Right cardiac atrium (tissue), 5 donors: ENCODE measurements around the gene ATP5F1E. TPM values are rescaled to one million over a fixed set of nuclear protein-coding genes. Genes with fewer than 3 reads are reported as not detected.
"Not testable (repeated sequence)": the region's sequence is repeated elsewhere in the genome, so short reads cannot be mapped to it uniquely, and the experiment has no call there.

Source experiments
- ATAC-seq, 2 donors: fragments of 200-7000 bp; cut with Tn5 transposase; one replicate each; pipeline versions ENCODE4 v1.8.0 to v1.9.1; 2020; ENCODE audit warnings: moderate library complexity in 2 of 2, mild to moderate bottlenecking in 1 of 2
- DNase-seq, 3 donors: peaks; one replicate each; pipeline ENCODE4 v3.0.0-alpha.2; 2020
- H3K27ac ChIP-seq: one replicate; pipeline ENCODE4 v1.5.1; 2013; ENCODE audit warnings: mild to moderate bottlenecking, low read length, control low read depth, moderate library complexity
- H3K27me3 ChIP-seq: one replicate; pipeline ENCODE4 v1.6.1; 2013; ENCODE audit not compliant: control insufficient read depth, insufficient read depth
- H3K4me1 ChIP-seq: one replicate; pipeline ENCODE4 v1.6.1; 2013; ENCODE audit warnings: low read length; ENCODE audit not compliant: control insufficient read depth, insufficient read depth
- H3K4me3 ChIP-seq: one replicate; pipeline ENCODE4 v1.5.1; 2013; ENCODE audit warnings: low read length, control low read depth
- H3K9me3 ChIP-seq: one replicate; pipeline ENCODE4 v1.6.1; 2013; ENCODE audit warnings: low read length; ENCODE audit not compliant: control insufficient read depth
- WGBS: extraction: QIAGEN DNeasy Blood & Tissue Kit; methylation state at CpG from one replicate; pipeline ENCODE4 v1.1.7; 2013; 5-methylcytosine and 5-hydroxymethylcytosine counted together
- intact Hi-C, 4 donors: fragments of 100-400 bp; cut with DNase I; formaldehyde crosslinking; loops; one replicate each; pipeline versions ENCODE4 v1.11.0 to v1.14.0; 2022 to 2023
- polyA plus RNA-seq: library from polyadenylated mRNA; stranded (reverse); fragments of 200-250 nt; gene quantifications from one replicate; pipeline ENCODE4 v1.2.3, GENCODE V29; 2013
- total RNA-seq, 4 donors: library from RNA; stranded (reverse); fragmentation: NEBNext Ultra II Directional; extraction: Animal tissue kit (Norgen Biotek cat#: 25700); gene quantifications; one replicate each; pipeline ENCODE4 v1.2.1, GENCODE V29; 2021
- donor health status: healthy with polysubstance abuse.
- donor health status: DM: no; HTN: yes; CAD: no.
- donor health status: DM: no; HTN: no; CAD: no.
- donor health status: DM: no; HTN: yes; CAD: no; lungs with severe emphysema.
- donor health status: DM: yes; HTN: yes; CAD: no.

The ATP5F1E gene
- total and polyA plus RNA-seq, 5 donors: 109 to 131 (median 128) TPM

DNA sequence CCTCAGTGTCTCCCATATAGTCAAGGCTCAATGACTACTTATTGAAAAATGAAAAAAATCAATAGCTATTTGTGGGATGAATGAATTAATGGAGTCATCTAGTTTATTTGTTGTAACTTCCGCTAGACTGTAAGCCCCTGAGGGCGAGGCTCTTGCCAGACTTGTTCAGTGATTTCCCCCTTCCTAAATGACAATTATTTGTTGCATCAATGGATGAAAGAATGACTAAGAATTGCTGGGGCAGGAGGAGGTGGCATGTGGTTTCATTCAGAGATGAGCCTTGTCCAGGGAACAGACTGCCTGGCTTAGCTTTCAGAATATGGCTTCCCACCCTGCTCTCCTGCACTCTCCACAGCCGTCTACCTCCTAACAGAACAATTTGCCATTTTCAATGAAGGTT lies 11.6 kb upstream of the ATP5F1E start:
- ATAC-seq (no peak), DNase-seq (no peak)
- WGBS: 80% methylated on average over 3 of the region's 3 CpGs
- Histone ChIP-seq H3K4me1 (peaks cover 3% of the 10 kb centered on the region), H3K27me3 (no peaks in the 10 kb centered on the region), H3K27ac (peak overlapping the region; percentile 22), H3K4me3 (no peak overlapping the region), H3K9me3 (no peaks in the 10 kb centered on the region)
- intact Hi-C loops: loop anchor here in 1 of 4 donors (10.0 kb wide), 1 partner anchor 149 kb away; no protein-coding TSS in a partner anchor

DNA sequence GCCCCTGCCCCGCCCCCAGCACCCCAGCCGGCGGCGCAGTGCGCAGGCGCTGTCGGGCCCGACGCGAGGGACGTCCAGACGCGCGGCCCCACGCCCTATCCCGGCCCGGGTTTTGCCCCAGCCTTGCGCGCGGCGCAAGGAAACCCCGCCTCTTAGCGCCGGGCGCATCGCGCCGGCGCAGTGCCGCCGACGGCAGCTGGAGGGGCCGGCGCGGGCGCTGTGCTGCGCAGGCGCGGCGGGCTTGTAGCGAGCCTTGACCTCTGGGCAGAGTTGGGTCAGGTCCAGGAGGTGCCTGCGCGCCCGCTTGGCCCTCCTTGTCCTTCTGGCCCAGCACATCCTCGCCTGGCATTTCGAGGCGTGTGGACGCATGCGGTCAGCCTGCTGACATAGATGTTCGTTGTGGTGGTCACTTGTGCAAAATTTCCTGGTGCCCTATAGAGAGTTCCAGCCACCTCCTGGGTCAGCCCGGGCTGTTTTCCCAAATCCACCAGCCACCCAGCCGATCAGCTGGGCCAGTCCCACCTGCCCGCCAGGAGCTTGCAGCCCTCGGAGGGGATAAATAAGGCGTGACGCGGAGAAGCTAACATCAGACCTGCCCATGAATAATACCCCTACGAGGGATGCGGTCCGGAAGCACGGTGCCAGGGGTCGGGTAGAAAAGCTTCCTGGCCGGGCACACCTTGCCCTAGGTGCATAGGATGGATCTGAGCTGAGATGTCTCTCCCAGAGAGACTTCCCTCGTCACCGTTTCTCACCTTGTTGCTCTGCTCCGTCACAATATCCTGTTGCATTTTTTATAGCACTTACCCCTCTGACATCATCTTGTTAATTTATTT lies 10.9 kb upstream of the ATP5F1E start:
- Histone ChIP-seq H3K4me1 (peaks cover 3% of the 10 kb centered on the region), H3K27me3 (no peaks in the 10 kb centered on the region), H3K4me3 (peak overlapping the region; percentile 77), H3K27ac (peak overlapping the region; percentile 72), H3K9me3 (no peaks in the 10 kb centered on the region)
- WGBS: 15% methylated on average over 66 of the region's 66 CpGs
- intact Hi-C loops: loop anchor here in 1 of 4 donors (10.0 kb wide), 1 partner anchor 148 kb away; no protein-coding TSS in a partner anchor
- peak; percentile 98 to 99 for ATAC-seq
- peak; percentile 95 to 98 (median 98) for DNase-seq

DNA sequence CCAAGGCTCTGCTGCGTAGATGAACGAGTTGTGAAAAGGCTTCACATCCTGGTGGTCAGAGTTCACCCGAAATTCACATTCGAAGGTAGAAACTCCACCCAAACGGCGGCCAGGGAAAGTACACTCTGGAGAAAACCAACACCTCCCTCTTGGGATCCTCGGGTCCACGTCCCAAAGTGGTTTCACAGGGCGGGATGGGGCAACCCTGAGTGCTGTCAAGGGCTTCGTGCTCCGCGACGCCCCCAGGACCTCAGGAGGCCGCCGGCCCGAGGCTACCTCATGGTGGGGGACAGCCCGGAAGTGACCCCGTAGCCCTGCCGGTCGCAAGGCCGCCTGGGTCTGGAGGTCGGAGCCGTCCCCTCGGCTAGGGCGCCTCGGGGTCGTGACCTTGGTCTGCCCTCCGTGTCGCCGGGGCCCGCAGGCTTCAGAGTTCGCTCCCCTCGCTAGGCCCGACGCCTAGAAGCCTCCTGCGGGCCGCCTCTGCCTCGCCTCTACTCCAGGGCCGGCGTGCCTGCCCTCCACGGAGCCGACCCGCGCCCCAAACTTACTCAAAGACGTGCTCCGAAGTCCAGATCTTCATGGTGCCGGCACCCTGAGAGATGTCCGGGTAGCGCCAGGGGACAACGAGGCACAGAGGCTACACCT lies 10.1 kb upstream of the ATP5F1E start, which contains the start of gene PRELID3B:
Gene PRELID3B (minus strand): TSS at position 636 of the 645 bp plus-strand sequence. CDS start 56 bp downstream, at position 580.
- Histone ChIP-seq H3K4me3 (peak within 1 kb of the TSS; percentile 77), H3K4me1 (peaks cover 3% of the 10 kb centered on the region), H3K9me3 (no peaks in the 10 kb centered on the region), H3K27me3 (no peaks in the 10 kb centered on the region), H3K27ac (peak within 1 kb of the TSS; percentile 72)
- DNase-seq: peak in 2 of 3 donors; percentile 72 to 75
- intact Hi-C loops: loop anchor here in 1 of 4 donors (10.0 kb wide), 1 partner anchor 147 kb away; no protein-coding TSS in a partner anchor
- peak; percentile 61 for ATAC-seq
- 4% methylated on average over 50 of the region's 50 CpGs for WGBS

DNA sequence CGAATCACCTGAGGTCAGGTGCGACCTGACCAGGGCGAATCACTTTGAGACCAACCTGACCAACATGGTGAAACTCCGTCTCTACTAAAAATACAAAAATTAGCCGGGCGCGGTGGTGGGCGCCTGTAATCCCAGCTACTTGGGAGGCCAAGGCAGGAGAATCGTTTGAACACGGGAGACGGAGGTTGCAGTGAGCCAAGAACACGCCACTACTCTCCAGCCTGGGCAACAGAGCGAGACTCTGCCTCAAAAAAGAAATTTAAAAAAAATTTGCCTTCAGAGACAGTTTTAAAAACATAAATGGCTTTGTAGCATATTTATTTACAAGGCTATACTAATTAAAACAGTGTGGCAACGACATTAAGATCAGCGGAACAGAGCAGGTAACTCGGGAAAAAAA lies 9.4 kb upstream of the ATP5F1E start:
- WGBS: 90% methylated on average over 16 of the region's 16 CpGs
- not testable (repeated sequence) for H3K4me1 ChIP-seq, DNase-seq, ATAC-seq, H3K9me3 ChIP-seq, H3K27ac ChIP-seq, H3K27me3 ChIP-seq
- intact Hi-C loops: loop anchor here in 1 of 4 donors (10.0 kb wide), 1 partner anchor 147 kb away; no protein-coding TSS in a partner anchor
- peak overlapping the region; percentile 77 for H3K4me3 ChIP-seq

DNA sequence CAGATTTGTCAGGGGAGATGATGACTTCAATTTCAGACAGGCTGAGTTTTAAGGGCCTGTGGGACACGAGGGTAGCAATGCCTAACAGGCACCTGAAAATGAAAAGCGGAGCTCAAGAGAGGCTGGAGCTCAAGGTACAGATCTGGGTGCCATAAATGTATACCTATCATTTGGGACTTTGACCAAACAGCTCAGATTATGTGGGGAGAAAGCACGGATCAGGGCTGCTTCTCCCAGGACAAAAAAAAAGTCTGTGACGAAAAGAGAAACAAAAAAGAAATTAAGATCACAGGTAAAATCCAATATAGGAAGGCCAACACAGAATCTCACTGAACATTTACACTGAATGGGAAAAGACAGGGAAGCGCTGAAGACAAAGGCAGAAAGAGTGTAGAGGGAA lies 8.5 kb upstream of the ATP5F1E start:
- intact Hi-C loops: loop anchor here in 1 of 4 donors (10.0 kb wide), 1 partner anchor 146 kb away; no protein-coding TSS in a partner anchor
- no peaks in the 10 kb centered on the region for H3K27me3 ChIP-seq
- ATAC-seq (no peak), DNase-seq (no peak)
- no peak overlapping the region for H3K4me3 ChIP-seq
- WGBS: 86% methylated on average over 5 of the region's 5 CpGs
- H3K27ac ChIP-seq: no peak overlapping the region
- no peaks in the 10 kb centered on the region for H3K9me3 ChIP-seq
- peaks cover 3% of the 10 kb centered on the region for H3K4me1 ChIP-seq

DNA sequence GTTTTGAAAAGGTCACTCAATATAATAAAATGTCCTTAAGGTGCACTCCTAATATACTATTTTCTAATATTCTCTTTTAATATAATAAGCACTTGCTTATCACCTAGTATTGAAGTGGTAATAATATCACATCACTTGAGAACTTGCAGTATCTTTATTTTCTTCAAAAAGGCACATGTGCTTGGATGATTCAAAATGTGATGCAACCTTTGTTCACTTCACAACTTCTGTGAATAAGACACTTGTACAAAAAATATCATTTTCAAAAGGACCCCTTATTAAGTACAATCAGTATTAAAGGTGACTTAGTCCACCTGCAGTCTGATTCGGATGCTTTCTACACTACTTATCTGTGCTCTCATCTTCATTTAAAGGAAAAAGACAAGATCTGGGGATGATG lies 7.1 kb upstream of the ATP5F1E start:
- intact Hi-C loops: no loop called here
- ATAC-seq (no peak), DNase-seq (no peak)
- 75% methylated on average over 1 of the region's 1 CpG for WGBS
- Histone ChIP-seq H3K4me3 (no peak overlapping the region), H3K27me3 (no peaks in the 10 kb centered on the region), H3K27ac (no peak overlapping the region), H3K9me3 (no peaks in the 10 kb centered on the region), H3K4me1 (peaks cover 3% of the 10 kb centered on the region)

DNA sequence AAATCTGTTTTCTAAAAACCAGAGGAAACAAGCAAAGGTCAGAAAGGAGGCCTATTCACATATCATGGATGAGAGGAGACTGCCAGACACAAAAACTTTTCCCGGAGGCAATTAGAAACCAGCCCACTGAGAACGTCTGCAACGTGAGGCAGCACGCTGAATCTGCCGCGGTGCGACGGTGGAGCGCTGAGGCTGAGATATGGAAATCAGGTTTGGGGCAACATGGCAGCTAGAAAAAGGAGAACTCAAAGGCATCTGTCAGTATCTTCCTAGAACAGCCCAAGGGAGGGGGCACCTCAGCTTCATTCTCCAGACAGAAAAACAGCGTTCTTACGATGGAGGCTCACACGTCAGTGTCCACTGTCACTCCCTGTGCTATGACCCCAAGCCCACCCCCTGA lies 5.3 kb upstream of the ATP5F1E start:
- WGBS: 93% methylated on average over 12 of the region's 12 CpGs
- H3K9me3 ChIP-seq: no peaks in the 10 kb centered on the region
- intact Hi-C loops: no loop called here
- no peak overlapping the region for H3K4me3 ChIP-seq
- no peak overlapping the region for H3K27ac ChIP-seq
- no peaks in the 10 kb centered on the region for H3K4me1 ChIP-seq
- ATAC-seq: no peak
- no peaks in the 10 kb centered on the region for H3K27me3 ChIP-seq
- no peak for DNase-seq

DNA sequence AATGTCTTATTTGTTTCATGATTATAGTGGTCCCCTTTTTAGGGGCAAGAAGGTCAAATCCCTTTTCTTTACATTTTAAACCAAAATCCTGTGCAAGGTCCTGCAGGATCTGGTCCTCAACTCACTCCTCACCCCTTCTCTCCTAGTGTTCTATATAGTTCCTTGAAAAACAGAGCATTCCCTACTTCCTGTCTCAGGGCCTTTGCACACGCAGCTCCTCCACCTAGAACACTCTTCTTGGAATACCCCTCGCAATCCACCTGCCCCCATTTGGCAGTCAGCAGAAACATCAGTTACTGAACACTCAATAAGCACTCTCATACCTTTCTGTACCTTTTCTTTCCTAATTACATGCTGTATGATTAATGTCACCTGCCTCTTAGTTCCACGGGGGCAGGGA lies 3.2 kb upstream of the ATP5F1E start:
- H3K9me3 ChIP-seq: no peaks in the 10 kb centered on the region
- no peak for DNase-seq
- ATAC-seq: no peak
- H3K4me3 ChIP-seq: no peak overlapping the region
- no peak overlapping the region for H3K27ac ChIP-seq
- no peaks in the 10 kb centered on the region for H3K27me3 ChIP-seq
- WGBS: 96% methylated on average over 3 of the region's 3 CpGs
- intact Hi-C loops: no loop called here
- H3K4me1 ChIP-seq: peaks cover 6% of the 10 kb centered on the region

DNA sequence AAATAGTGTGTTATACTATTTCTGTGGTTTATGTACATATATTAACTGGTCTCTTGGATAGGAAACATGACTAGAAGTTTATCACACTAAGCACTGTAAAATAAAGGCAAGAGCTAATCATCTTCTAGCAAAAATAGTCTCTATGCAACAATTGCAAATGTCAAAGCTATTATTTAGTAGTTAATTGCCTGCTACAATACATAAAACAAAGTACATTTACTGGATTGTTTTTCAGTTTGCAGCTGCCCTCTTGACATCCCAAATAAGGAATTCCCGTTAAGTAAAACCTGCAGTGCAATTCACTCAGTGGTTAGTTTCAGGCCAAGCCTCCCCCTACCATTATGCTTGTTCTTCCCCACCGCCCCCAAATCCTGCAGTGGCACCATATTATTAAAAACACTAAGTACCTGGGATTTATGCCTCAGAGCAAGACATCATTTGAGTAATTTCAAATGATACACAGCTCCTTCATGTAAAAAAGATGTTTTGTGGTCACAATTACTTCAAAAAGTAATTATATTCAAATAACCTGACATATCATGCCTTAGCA lies 1.6 kb upstream of the ATP5F1E start:
- Histone ChIP-seq H3K4me3 (no peak overlapping the region), H3K4me1 (peaks cover 10% of the 10 kb centered on the region), H3K27ac (no peak overlapping the region), H3K27me3 (no peaks in the 10 kb centered on the region), H3K9me3 (no peaks in the 10 kb centered on the region)
- DNase-seq (no peak), ATAC-seq (no peak)
- intact Hi-C loops: loop anchor here in 2 of 4 donors (5.0 kb wide), 1 partner anchor 141 kb away; no protein-coding TSS in a partner anchor
- WGBS: 91% methylated on average over 2 of the region's 2 CpGs

DNA sequence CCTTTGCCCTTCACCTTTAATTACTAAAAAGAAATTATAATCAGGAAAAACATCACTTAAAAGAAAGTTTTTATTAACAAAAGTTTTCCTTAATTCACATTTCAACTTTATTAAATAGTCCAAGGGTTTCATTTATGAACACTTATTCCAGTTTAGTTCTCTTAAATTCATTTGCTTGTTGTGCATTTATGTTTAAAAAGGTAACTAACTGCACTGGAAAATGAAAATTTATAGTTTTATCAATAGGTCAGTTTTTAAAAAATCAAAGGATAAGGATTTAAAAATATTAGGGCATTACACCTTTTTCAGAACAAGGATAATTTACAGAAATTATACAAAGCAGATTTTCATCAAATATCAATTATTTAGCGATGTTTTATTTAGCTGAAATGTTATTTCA lies 958 bp upstream of the ATP5F1E start:
- H3K27me3 ChIP-seq: no peaks in the 10 kb centered on the region
- 100% methylated on average over 1 of the region's 1 CpG for WGBS
- no peaks in the 10 kb centered on the region for H3K9me3 ChIP-seq
- intact Hi-C loops: loop anchor here in 2 of 4 donors (5.0 kb wide), 1 partner anchor 141 kb away; no protein-coding TSS in a partner anchor
- no peak overlapping the region for H3K4me3 ChIP-seq
- H3K4me1 ChIP-seq: peaks cover 10% of the 10 kb centered on the region
- DNase-seq (no peak), ATAC-seq (no peak)
- H3K27ac ChIP-seq: no peak overlapping the region
